Mammary epithelial cell (primary cell): ENCODE data around the gene LTK.

ENCODE experiments used
- EZH2 ChIP-seq: IDR thresholded peaks from 2 replicates; pipeline ENCODE4 v1.6.1; 2012; ENCODE audit warnings: low read length, inconsistent platforms, borderline replicate concordance
- TF ChIP-seq, protein P1 (sequence below), 2 donors: IDR thresholded peaks in 1 of 2; conservative IDR thresholded peaks in 1 of 2; 2 replicates each; pipeline ENCODE4 v1.5.1; 2011 to 2012; ENCODE audit warnings: inconsistent platforms in 2 of 2, low read length in 2 of 2, mild to moderate bottlenecking in 2 of 2, control low read depth in 1 of 2, low read depth in 1 of 2; ENCODE audit not compliant: insufficient read depth in 1 of 2; ENCODE audit errors: extremely low read depth in 1 of 2

DNA sequence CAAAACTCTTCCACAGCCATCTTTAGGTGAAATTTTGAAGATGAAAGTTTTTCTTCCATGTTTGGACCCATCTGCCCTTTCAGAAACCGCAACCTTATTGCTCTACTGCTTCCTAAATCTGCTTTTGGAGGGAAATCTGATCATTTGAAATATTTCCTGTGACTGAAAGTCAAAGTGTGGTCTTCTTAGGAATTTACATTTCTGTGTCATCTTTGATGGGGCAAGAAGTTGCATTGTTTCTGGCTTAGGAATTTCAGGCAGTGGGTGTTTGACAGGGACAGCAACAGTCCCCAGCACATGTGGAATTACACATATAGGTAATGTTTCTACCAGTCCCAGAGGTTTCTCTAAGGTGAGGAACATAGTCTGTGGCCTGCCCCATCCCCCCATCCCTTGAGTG lies 40.1 kb upstream of the LTK start:
- no peak for TF ChIP-seq EZH2
- TF ChIP-seq, protein P1, sequence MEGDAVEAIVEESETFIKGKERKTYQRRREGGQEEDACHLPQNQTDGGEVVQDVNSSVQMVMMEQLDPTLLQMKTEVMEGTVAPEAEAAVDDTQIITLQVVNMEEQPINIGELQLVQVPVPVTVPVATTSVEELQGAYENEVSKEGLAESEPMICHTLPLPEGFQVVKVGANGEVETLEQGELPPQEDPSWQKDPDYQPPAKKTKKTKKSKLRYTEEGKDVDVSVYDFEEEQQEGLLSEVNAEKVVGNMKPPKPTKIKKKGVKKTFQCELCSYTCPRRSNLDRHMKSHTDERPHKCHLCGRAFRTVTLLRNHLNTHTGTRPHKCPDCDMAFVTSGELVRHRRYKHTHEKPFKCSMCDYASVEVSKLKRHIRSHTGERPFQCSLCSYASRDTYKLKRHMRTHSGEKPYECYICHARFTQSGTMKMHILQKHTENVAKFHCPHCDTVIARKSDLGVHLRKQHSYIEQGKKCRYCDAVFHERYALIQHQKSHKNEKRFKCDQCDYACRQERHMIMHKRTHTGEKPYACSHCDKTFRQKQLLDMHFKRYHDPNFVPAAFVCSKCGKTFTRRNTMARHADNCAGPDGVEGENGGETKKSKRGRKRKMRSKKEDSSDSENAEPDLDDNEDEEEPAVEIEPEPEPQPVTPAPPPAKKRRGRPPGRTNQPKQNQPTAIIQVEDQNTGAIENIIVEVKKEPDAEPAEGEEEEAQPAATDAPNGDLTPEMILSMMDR (conservative IDR thresholded peaks at IDR 0.05 in 1 of 2, IDR thresholded peaks at IDR 0.05 in 1 of 2; ENCODE audit: extremely low read depth in 1 of 2, insufficient read depth in 1 of 2, low read depth in 1 of 2, low read length in 2 of 2): no peak
